Esophagus squamous epithelium (tissue), 4 donors: ENCODE results near the gene SLC6A13.

Experiments
- CTCF ChIP-seq, 6 experiments: fragments of 450-650 bp in 4 of 6; fragments of 200-600 bp in 2 of 6; sonication (generic) in 2 of 6; IDR thresholded peaks; one replicate each; pipeline ENCODE4 v1.5.1; 2016 to 2019; ENCODE audit warnings: antibody characterized with exemption in 6 of 6, mild to moderate bottlenecking in 4 of 6, moderate library complexity in 4 of 6
- POLR2A ChIP-seq, 4 donors: fragments of 450-650 bp; IDR thresholded peaks; one replicate each; pipeline ENCODE4 v1.6.1; 2017; ENCODE audit warnings: antibody characterized with exemption in 4 of 4, mild to moderate bottlenecking in 4 of 4, moderate library complexity in 3 of 4

GRCh38 chr12:209851-210250 lies 52.8 kb downstream of the SLC6A13 start:
- no peak for TF ChIP-seq CTCF (IDR thresholded peaks at IDR 0.05)
- no peak for TF ChIP-seq POLR2A (IDR thresholded peaks at IDR 0.05)
